Colon (tissue), 2 donors: ENCODE results near the gene PALD1.

Experiments used
- FAIRE-seq: peaks from 2 replicates; lab custom pipeline; 2012; peaks lifted over from hg19 to GRCh38; lab: Jason Lieb, UNC
- donor health status: control.
- donor health status: control.

PALD1 gene

GRCh38 chr10:70458329-70459060, 20.1 kb upstream of the PALD1 start:
- no peak for FAIRE-seq

- no peak for FAIRE-seq
Measured at GRCh38 chr10:70459061-70459773, 19.4 kb upstream of the PALD1 start.

- FAIRE-seq, result no peak
Measured at GRCh38 chr10:70459774-70460490, 18.6 kb upstream of the PALD1 start.

GRCh38 chr10:70461397-70462348, 16.9 kb upstream of the PALD1 start:
- no peak for FAIRE-seq

- no peak for FAIRE-seq
Measured at GRCh38 chr10:70462349-70462984, 16.1 kb upstream of the PALD1 start.

GRCh38 chr10:70465278-70465677, 13.3 kb upstream of the PALD1 start:
- FAIRE-seq, result no peak

- FAIRE-seq, result no peak
Measured at GRCh38 chr10:70465832-70466231, 12.7 kb upstream of the PALD1 start.

GRCh38 chr10:70466951-70467350, 11.6 kb upstream of the PALD1 start:
- FAIRE-seq, result no peak

GRCh38 chr10:70472799-70473454, 5.6 kb upstream of the PALD1 start:
- no peak for FAIRE-seq

- FAIRE-seq, result no peak
Measured at GRCh38 chr10:70474780-70475179, 3.8 kb upstream of the PALD1 start.

- no peak for FAIRE-seq
Measured at GRCh38 chr10:70475661-70476060, 2.9 kb upstream of the PALD1 start.

- no peak for FAIRE-seq
Measured at GRCh38 chr10:70476249-70477035, 2.1 kb upstream of the PALD1 start.

- no peak for FAIRE-seq
Measured at GRCh38 chr10:70477661-70478162, 855 bp upstream of the PALD1 start.

- no peak for FAIRE-seq
Measured at GRCh38 chr10:70479165-70479581, 606 bp downstream of the PALD1 start.

GRCh38 chr10:70479626-70480238, 1.2 kb downstream of the PALD1 start:
- no peak for FAIRE-seq

- FAIRE-seq, result no peak
Measured at GRCh38 chr10:70480239-70480861, 1.8 kb downstream of the PALD1 start.

- no peak for FAIRE-seq
Measured at GRCh38 chr10:70481105-70481504, 2.5 kb downstream of the PALD1 start.

GRCh38 chr10:70481831-70482530, 3.4 kb downstream of the PALD1 start:
- no peak for FAIRE-seq
